Measurements from ENCODE around the gene SH2D5. TPM values are rescaled to one million over a fixed set of nuclear protein-coding genes. Genes with fewer than 3 reads are reported as not detected.

The SH2D5 gene
- total and polyA plus RNA-seq, 2 donors (not counting 3 experiments of a cell fraction or from before 2014, with no cell fraction given): 0.23 to 1.0 TPM

GRCh38 chr1:20726118-20726911, 6.2 kb downstream of the SH2D5 start:
- no peak for FAIRE-seq
- POLR2A ChIA-PET: no interaction called here
- dilution Hi-C loops (cut with MboI; ENCODE audit: extremely low pct_ligation_motif_present, low sequenced_read_pairs): no loop called here

More at GRCh38 chr1:20726118-20726911, 6.2 kb downstream of the SH2D5 start:
- no peak for DNase-seq (ENCODE audit: low read depth, low spot score)
- no TSS peak for BruUV-seq (replicated peaks)
- Histone ChIP-seq H3K9me1 (replicated peaks; ENCODE audit: control insufficient read depth, extremely low read depth, insufficient read depth, low read length) (no peaks in the 10 kb centered on the region), H3K4me2 (ENCODE audit: insufficient read depth, low read length) (no peak overlapping the region), H3K9ac (replicated peaks; ENCODE audit: extremely low read depth, insufficient read depth, low read length) (no peak overlapping the region), H3K36me3 (ENCODE audit: control insufficient read depth in 2 of 2, extremely low read depth in 1 of 2, insufficient read depth in 2 of 2, low read length in 2 of 2) (no peaks in the 10 kb centered on the region), H3K27me3 (ENCODE audit: control insufficient read depth in 2 of 2, insufficient read depth in 2 of 2, low read length in 2 of 2) (peaks cover 6 to 16% of the 10 kb centered on the region in 2 experiments), H3K79me2 (ENCODE audit: control insufficient read depth, insufficient read depth, low read length) (no peaks in the 10 kb centered on the region), H3K4me3 (replicated peaks in 1 of 3; ENCODE audit: insufficient read depth in 1 of 3, low read depth in 1 of 3, low read length in 3 of 3) (no peak overlapping the region), H3K4me1 (ENCODE audit: control insufficient read depth, extremely low read depth, insufficient read depth, low read length) (no peaks in the 10 kb centered on the region), H4K20me1 (replicated peaks; ENCODE audit: control insufficient read depth, extremely low read depth, insufficient read depth, low read length) (no peaks in the 10 kb centered on the region), H3K9me3 (replicated peaks; ENCODE audit: control insufficient read depth, insufficient read depth, low read length) (no peaks in the 10 kb centered on the region), H2AFZ (ENCODE audit: low read depth, low read length) (no peak overlapping the region), H3K27ac (ENCODE audit: insufficient read depth, low read depth, low read length) (no peak overlapping the region)
- intact Hi-C loops (cut with micrococcal nuclease): no loop called here
- TF ChIP-seq MYC (IDR thresholded peaks at IDR 0.05; ENCODE audit: low read depth, low read length) (no peak), FOS (IDR thresholded peaks at IDR 0.05; ENCODE audit: borderline replicate concordance, insufficient read depth, low read length) (no peak), GATA2 (IDR thresholded peaks at IDR 0.05; ENCODE audit: insufficient read depth, insufficient read length, low read depth, low read length) (no peak), EZH2 (IDR thresholded peaks at IDR 0.05; ENCODE audit: borderline replicate concordance, low read depth, low read length, severe bottlenecking) (no peak), MAX (IDR thresholded peaks at IDR 0.05; ENCODE audit: insufficient read depth, insufficient read length) (no peak), POLR2AphosphoS5 (IDR thresholded peaks at IDR 0.05; ENCODE audit: insufficient read depth, low read depth, low read length) (no peak), POLR2A (IDR thresholded peaks at IDR 0.05; ENCODE audit: low read depth, low read length) (no peak), JUN (IDR thresholded peaks at IDR 0.05; ENCODE audit: borderline replicate concordance, insufficient read depth, insufficient read length, low read depth) (no peak)
- TF ChIP-seq, protein P1, sequence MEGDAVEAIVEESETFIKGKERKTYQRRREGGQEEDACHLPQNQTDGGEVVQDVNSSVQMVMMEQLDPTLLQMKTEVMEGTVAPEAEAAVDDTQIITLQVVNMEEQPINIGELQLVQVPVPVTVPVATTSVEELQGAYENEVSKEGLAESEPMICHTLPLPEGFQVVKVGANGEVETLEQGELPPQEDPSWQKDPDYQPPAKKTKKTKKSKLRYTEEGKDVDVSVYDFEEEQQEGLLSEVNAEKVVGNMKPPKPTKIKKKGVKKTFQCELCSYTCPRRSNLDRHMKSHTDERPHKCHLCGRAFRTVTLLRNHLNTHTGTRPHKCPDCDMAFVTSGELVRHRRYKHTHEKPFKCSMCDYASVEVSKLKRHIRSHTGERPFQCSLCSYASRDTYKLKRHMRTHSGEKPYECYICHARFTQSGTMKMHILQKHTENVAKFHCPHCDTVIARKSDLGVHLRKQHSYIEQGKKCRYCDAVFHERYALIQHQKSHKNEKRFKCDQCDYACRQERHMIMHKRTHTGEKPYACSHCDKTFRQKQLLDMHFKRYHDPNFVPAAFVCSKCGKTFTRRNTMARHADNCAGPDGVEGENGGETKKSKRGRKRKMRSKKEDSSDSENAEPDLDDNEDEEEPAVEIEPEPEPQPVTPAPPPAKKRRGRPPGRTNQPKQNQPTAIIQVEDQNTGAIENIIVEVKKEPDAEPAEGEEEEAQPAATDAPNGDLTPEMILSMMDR (IDR thresholded peaks at IDR 0.05; ENCODE audit: extremely low read depth in 1 of 2, insufficient read depth in 1 of 2, low read depth in 1 of 2, low read length in 2 of 2): no peak
- CTCF ChIA-PET: interaction anchor here (1.9 kb wide), 1 partner anchor 469 kb away, joined by 5 read pairs; no protein-coding TSS in a partner anchor

Measured in endothelial cell of umbilical vein (primary cell).